Fibroblast of gingiva (primary cell): Measurements from ENCODE around the gene SRSF5.

Experiments used
- DNase-seq: peaks from one replicate; pipeline ENCODE4 v3.0.0-alpha.2; 2011; ENCODE audit warnings: low read depth

The SRSF5 gene

DNA sequence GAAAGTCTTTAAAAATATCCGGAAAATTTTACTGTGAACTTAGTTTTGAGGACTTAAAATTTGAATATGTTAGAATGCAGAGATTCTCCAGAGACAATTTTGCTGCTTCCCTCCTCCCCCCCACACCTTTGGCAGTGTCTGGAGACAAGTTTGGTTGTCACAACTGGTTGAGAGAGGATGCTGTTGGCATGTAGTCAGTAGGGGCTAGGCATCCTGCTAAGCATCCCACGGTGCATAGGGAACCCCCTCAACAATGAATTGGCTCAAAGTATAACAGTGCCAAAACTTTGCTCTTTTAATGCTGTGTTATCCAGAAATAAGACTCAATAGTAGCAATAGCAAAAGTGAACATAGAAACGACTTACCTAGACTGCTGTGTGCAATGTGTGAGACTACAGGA, 3.6 kb downstream of the SRSF5 start:
- DNase-seq = no peak

DNA sequence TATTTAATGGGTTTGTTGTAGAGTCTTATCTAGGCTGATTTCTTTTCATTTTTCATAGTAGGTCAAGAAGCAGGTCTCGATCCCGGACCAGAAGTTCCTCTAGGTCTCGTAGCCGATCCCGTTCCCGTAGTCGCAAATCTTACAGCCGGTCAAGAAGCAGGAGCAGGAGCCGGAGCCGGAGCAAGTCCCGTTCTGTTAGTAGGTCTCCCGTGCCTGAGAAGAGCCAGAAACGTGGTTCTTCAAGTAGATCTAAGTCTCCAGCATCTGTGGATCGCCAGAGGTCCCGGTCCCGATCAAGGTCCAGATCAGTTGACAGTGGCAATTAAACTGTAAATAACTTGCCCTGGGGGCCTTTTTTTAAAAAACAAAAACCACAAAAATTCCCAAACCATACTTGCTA, 4.2 kb downstream of the SRSF5 start:
- DNase-seq = no peak

DNA sequence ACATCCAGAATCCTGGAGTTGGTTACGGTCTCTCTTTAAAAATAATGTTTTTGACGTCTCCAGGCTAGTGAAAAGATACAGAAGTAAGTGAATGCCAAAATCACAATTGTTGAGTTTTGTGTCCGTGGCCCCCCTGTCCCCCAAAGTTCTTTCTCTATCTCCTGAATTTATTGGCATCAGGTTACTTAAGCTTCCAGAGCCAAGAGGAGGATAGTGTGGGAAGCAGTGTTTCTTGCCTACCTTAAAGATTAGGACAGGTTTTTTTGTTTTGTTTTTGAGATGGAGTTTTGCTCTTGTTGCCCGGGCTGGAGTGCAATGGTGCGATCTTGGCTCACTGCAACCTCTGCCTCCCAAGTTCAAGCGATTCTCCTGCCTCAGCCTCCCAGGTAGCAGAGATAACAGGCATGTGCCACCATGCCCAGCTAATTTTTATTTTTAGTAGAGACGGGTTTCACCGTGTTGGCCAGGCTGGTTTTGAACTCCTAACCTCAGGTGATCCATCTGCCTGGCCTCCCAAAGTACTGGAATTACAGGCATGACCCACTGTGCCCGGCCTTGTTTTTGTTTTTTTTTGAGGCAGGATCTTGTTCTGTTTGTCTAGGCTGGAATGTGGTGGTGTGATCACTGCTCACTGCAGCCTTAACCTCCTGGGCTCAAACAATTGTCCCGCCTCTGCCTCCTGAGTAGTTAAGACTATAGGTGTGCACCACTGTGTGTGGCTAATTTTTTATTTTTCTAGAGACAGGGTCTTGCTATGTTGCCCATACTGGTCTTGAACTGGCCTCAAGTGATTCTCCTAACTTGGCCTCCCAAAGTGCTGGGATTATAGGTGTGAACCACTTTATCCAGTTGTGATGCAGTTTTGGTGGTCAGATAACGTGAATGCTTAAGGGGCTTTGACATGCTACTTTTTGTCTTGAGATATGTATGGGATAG, 5.4 kb downstream of the SRSF5 start:
- DNase-seq = no peak

DNA sequence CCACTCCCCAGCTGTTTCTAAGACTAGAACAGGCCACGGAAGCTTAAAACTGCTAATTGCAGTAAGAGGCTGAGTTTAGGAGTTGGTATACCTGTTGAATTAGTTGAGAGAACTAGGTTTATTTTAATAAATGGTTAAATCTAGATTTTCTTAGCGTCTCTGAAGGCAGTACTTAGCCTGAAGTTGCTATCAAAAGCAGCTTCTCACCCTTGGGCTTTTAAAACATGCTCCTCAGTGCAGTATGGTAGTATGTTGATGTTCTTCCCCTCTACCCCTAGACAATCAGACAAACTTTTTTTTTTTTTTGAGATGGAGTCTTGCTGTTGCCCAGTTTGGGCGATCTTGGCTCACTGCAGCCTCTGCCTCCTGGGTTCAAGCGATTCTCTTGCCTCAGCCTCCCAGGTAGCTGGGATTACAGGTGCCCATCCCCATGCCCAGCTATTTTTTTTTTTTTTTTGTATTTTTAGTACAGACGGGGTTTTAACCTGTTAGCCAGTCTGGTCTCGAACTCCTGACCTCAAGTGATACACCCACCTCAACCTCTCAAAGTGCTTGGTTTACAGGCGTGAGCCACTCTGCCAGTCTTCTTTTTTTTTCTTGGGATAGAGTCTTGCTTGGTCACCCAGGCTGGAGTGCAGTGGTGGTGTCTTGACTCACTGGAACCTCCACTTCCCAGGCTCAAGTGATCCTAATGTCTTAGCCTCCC, 6.8 kb downstream of the SRSF5 start:
- DNase-seq = no peak

DNA sequence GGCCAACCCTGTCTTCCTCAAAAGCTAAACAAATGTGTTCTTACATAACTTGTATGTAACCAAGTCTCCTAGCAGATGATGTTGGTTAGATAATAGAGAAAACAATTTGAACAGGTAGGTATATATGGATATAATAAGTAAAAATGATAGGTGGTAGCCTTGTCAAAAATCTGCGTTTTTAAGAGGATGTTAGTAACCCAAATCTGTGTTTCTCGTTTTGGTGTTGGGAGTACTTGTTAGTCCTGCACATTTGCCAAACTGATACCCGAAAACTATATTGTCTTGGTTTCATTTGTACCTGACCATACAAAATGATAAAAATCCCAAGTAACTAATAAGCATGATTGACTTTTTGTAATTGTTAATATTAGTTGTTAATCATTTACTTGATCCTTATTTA, 8.1 kb downstream of the SRSF5 start:
- DNase-seq = no peak

DNA sequence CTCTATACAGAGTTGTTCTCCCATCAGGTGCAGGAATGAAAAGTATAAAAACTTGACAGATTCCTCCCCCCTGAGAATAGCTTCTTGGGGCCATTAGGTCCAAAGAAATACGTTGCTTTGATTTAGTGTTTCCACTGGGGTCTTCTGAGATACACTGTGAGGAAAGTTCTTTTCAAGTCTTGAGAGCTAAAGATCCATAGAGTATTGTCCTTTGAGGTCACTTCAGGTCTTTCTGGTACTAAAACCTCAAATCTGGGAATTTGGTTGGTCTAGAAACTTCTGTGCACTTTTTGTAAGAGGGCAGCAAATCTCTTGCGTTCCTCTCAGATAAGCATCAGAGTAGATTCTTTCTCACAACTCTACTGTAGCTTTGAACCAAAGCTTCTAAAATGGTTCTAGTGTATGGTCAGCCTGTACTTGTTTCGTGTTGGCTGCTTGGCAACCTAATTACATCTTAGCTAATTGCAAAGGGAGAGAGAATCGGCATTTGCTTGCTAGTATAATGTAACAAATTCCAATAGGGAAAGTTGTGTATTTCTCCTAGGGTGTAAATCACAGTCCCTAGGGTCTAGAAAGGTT, 10.0 kb downstream of the SRSF5 start:
- DNase-seq = no peak

DNA sequence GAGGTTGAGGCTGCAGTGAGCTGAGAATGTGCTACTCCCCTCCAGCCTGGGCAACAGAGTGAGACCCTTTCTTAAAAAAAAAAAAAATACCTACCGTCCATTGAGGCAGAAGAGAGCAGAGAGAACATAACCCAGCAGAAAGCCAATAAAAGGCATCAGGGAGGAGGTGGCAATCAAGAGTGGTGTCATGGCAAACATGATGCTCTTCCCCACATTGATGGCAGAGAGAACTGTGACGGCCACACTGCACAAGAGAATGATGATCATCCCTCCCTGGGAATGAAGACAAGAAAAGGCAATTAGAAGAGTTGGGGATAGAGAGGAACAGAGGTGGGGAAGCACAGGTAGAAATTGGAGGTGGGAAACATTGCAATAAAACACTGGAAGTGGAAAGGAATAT, 12.1 kb downstream of the SRSF5 start:
- DNase-seq = no peak

DNA sequence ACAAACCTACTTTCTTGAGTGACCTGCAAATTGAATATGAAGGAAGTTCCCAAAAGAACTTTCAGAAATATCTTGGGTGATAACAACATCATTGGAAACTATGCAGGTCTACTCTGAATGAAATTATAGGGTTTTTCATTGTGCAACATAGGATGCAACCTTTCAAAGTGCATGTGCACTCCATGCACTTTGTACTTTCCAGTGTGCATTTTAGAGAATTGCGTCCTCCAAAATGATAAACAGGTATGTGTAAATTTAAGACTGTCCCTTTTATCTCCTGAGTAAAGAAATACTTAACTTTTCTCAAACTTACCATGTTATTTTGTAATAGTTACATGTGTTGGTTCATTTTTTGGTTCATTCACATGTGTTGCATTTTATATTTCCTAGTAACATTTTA, 13.2 kb downstream of the SRSF5 start:
- DNase-seq = no peak

DNA sequence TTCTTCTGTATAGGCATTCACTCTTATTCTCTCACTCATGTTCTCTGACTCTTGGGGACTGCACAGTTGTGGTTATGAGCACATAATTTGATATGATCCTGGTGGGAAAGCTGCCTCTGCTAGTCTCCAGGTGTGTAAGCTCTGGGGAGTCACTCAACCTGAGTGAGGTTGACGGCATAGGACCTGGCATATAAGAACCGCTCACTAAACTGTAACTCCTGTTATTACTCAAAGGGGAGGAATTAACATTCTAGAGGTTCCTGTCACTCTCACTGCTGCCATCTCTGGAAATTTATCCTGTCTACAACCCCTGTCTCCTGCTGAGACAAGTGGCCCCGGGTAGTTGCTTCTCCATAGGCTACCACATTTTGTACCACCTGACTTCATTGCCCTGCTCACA, 14.0 kb downstream of the SRSF5 start:
- no peak for DNase-seq

DNA sequence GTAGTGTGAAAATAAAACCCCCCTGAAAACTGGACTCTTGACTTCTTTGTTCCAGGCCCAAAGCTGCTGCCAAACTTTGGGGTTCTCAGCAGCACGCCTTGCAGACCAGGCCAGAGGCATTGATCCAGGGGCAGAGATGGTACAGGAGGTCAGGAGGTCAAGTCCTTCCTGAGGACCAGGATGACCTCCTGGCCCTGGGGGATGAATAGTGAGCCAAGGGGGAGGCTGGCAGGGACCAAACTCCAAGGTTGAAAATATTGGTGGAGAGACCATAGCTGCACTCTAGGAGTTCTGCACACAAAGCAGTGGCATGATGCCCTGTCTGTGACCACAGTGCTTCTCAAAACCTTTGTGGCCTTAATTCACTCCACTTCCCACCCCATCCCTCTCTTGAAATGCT, 18.0 kb downstream of the SRSF5 start:
- no peak for DNase-seq

DNA sequence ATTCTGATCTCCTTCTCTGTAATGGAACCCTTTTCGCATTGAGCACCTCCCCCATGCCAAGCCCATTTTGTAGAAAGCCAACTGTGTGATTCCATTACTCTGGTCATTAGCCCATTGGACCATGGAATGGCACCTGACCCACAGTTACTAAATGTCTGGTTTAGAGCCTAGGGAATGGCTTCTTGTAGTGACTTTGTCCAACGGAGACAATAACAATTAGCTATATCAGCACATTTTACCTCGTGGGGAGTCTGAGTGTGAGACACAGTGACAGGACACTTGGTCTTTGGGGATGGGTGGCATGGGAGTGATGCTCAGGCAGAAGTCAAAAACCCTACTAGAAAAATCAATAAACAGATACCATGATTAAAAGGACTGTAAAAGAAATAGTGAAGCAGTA, 19.7 kb downstream of the SRSF5 start:
- no peak for DNase-seq

DNA sequence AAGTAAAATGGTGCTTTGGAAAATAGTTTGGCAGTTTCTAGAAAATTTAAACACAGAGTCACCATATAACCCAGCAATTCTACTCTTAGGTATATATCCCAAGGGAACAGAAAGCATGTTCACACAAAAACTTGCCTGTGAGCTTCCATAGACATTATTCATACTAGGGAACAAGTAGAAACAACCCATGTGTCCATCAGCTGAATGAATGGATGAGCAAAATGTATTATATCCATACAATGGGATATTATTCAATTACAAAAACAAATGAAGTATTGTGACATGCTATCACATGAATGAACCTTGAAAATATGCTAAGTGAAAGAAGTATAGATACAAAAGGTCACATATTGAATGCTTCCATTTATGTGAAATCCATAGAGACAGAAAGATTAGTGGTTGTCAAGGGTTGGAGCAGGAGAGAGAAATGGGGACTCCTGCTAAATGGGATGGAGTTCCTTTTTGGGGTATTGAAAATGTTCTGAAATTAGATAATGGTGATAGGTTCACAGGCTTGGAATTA, 22.2 kb downstream of the SRSF5 start:
- DNase-seq = no peak

DNA sequence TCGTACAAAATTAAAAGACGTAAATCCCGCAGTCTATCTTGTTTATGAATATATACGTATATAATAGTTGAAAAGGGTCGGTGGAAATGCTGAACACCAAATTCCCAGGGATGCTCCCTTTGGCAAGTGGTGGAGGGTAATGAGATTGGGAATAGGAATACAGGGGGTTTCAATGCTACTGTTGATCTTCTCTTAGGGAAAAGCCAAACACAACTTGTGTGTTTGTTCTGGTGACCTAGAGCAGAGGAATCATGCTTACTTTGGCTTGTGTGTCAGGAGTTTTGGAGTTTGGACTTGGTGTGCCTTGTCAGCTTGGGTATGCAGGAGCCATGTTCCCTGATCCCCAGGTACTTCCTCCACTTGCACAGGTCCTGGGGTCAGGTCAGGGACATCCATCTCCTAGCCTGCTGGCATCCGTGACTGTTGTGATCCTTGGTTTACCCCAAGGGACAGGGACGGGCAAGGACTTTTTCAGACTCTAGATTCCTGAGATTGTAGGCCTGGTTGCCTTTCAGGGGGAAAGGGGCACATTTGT, 26.0 kb downstream of the SRSF5 start:
- no peak for DNase-seq

DNA sequence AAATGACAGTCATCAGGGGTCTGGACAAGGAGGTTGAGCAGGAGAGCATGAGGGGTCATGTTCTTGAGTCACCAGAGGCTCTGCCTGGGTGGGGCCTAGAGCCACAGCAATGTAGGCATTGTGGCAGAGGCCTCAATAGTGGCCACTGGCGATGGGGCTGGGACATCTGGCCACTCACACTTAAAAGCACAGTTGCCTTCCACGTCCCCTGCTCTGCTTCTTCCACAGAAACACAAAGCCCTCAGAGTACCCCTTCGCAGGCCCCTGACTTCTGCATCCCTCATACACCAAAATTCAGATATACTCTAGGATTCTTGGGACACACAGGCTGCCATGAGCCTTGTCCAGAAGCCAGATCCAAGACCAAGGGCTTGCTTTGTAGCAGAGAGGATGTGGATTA, 27.8 kb downstream of the SRSF5 start:
- DNase-seq = no peak

DNA sequence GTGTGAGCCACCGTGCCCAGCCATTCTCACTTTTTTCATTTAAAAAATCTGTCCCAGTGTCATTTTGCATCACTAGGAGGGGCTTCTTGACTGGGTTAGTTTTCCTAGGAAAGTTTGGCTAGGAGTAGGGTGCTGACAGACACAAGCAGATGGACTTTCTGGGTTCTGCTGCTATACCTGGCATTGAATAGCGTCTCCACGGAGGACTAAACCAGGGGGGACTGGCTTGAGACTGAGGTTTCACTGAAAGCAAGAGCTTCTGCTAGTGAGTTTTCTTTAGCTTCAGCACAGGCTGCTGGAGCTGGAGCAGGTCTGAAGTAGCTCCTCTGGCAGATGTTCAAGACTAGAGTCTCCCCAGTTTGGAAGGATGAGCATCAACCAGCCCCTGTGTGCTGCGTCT, 28.7 kb downstream of the SRSF5 start:
- DNase-seq = no peak

DNA sequence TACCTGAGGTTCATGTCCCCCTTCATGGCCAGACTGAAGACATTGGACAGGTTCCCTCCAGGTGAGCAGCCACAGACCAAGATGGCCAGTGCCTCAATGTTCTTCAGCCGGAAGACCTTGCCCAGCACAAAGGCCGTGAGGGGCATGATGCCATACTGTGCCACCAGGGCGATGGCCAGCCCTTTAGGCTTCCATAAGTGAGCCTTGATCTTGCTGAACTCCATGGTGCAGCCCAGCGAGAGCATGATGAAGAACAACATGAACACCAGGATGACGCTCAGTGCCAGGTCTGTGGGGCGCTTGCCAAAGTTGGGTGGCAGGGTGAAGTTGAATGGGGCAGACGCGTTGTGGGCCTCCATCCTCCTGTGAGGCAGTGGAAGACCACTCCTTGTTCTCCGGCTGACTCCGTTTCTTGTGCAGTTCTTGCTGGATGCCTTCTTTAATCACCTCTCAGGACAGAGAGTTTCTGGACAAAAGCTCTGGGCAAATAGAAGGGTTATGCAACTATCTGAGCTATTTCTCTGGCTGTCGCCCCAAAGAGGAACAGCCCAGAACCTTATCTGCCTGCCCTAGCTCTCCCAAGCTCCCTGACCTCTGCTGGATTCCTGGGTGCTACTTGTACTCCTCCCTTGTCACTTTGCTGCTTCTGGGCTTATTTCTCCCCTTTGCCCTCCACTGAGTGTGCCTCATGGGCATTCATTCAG, 30.0 kb downstream of the SRSF5 start, which contains the start of gene SLC10A1:
TSS of gene SLC10A1 (minus strand) at position 445 of the 704 bp plus-strand sequence. CDS start at position 359, 86 bp downstream.
- DNase-seq = no peak

DNA sequence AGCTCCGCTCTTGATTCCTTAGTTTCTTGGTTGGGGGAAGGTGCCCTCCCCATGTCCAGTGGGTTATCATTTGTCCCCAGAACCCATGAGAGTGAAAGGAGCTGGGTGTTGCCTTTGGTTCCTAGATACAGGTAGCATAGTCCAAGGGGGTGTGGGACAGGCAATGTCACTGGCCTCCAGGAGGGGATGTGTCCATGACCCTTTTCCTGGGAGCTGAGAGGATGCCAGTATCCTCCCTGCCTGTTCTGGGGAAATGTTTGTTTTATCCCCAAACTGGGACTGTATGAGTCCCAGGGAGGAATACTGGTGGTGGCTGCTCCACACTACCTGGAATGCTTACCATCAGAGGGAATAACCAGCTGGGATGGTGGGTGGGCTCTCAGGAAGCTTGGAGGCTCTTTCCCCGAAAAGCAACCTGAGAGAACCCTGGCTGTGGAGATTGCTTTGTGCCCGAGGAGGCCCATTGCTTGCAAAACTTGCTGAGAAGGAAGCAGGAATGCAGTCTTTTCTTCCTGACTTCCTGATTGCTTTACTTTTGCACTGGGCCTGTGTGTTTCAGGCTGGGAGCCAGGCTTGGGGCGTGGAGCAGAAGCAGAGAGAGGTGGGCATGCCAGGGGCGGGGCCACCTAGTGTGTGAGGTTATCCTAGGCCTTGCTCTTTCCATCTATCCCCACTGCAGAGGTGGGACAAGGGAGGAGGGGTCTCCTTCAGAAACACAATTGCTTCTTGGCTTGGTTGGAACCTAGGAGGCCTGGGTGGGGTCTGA, 30.8 kb downstream of the SRSF5 start:
- no peak for DNase-seq

DNA sequence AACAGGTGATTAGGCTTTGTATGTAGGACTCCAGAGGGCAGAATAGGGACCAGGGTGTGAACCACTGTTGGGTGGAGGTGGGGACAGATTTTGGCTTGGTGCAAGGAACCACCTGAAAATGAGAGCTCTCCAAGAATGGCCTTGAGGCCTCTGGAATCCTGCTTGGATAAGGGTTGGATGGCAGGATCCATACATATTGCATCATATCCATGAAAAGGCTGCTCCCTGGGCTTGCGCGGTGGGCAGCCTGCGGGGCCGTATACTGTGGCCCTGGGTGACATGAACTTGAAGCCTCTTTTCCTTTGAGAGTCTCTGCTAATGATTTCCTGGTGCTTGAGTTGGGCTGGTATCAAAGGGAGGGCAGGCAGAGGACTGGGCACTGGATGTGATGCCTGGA, 31.4 kb downstream of the SRSF5 start:
- DNase-seq = no peak

DNA sequence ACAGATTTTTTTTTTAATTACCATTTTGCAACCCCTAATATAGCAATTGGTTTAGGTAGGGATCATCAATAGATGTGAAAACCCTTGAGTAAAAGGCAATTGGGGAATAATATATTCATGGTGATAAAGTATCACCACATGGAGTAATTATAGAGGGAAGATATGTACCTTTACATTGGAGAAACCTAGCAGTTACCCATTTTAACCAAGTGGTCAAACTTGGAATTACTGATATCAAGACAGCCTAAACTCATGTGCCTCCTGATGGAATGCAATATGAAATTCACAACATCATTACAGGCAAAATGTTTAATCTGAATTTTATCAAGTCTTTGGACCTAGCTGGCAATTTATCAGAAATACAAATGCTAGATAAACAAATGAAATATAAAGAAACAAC, 36.8 kb downstream of the SRSF5 start:
- DNase-seq = no peak

DNA sequence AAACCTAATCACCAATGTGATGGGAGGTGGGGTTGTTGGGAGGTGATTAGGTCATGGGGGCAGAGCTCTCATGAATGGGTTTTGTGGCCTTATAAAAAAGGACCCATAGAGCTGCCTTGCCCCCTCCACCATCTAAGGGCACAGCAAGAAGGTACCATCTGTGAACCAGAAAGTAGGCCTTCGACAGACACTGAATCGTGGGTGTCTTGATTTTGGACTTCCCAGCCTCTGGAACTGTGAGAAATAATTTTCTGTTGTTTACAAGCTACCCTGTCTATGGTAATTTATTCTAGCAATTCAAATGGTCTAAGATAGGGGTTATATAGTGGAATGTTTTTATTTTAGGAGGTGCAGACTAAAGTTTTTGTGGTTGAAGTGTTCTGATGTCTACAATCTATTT, 38.0 kb downstream of the SRSF5 start:
- DNase-seq = no peak

DNA sequence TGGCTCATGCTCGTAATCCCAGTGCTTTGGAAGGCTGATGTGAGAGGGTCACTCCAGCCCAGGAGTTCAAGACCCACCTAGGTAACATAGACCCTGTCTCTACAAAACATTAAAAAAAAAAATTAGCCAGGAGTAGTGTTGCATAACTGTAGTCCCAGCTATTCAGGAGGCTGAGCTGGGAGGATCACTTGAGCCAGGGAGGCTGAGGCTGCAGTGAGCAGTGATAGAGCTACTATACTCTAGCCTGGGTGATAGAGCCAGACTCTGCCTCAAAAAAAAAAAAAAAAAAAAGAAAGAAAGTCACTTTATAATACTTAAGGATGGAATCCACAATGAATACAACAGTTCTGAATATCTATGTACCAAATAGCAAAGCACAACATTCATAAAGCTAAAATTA, 40.2 kb downstream of the SRSF5 start:
- no peak for DNase-seq
